ENCODE results near the gene CGRRF1.
A peak's percentile ranks its signal among the peaks of the same experiment; 100 is the strongest.

Gene CGRRF1

DNA sequence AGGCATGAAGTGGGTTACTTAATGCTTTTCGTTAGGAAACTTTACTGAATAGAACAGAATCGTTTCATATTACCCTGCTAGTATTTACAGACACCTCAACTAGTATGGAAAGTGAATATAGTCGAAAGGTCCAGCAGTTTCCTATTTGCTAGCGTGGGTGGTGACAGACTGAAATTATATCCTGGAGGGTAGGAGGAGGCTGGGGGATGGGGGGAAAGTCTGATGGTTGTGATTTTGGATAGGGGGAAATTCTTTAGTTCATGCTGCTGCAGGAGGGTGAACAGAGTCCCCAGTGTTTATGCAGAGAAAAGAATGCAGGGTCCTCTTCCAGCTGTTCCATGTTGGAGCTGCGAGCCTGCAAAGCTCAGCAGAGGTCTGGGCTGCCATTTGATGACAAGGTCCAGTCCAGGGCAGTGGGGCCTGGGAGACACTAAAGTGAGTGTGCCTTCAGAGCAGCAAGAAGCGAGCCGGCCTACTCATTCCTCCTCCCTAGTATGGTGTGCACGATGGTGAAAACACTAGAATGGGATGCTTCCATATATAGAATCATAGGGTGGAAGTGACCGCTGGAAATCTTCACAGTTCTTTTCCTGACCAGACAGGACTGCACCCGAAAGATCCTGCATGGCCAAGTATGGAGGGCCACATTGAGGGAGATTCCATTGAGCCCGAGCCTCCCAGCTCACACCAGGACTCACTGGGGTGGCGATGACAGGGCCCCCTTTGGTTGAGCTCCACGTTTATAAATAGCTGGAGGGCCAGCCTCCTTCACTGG, 59.3 kb downstream of the CGRRF1 start:
- peaks cover 0 to 15% (median 0%) of the 10 kb centered on the region in 5 experiments for H3K27me3 ChIP-seq (replicated peaks in 2 of 5; ENCODE audit: control insufficient read depth in 4 of 5, insufficient read depth in 5 of 5, low read length in 4 of 5)
- no peak for DNase-seq
- H3K9me3 ChIP-seq (ENCODE audit: control extremely low read depth in 1 of 5, control insufficient read depth in 4 of 5, insufficient read depth in 2 of 5, low read depth in 1 of 5, low read length in 4 of 5), result peaks cover 0 to 13% (median 10%) of the 10 kb centered on the region in 5 experiments
- H3K36me3 ChIP-seq (ENCODE audit: control insufficient read depth in 4 of 4, insufficient read depth in 4 of 4, low read length in 3 of 4), result no peaks in the 10 kb centered on the region
- POLR2A ChIA-PET, result interaction anchor here (0.6 kb wide), 1 partner anchor 58 kb away, joined by 3 read pairs; no protein-coding TSS in a partner anchor
- H3K4me3 ChIP-seq (ENCODE audit: control insufficient read depth in 1 of 7, extremely low read depth in 1 of 7, insufficient read depth in 4 of 7, low read depth in 2 of 7, low read length in 6 of 7), result no peak overlapping the region
- WGBS (ENCODE audit: insufficient coverage), result 93% methylated on average over 7 of the region's 13 CpGs
- CTCF ChIA-PET, result interaction anchor here (0.7 to 7.3 kb wide), 11 partner anchors 13 to 237 kb away, joined by 3 to 63 read pairs (median 6); no protein-coding TSS in a partner anchor
- peaks cover 7 to 39% (median 32%) of the 10 kb centered on the region in 4 experiments for H3K4me1 ChIP-seq (ENCODE audit: control extremely low read depth in 1 of 4, control insufficient read depth in 4 of 4, insufficient read depth in 4 of 4, low read length in 3 of 4)
- no peak overlapping the region for H3K27ac ChIP-seq (ENCODE audit: insufficient read depth in 1 of 2, low read depth in 1 of 2, low read length in 2 of 2, poor library complexity in 1 of 2, severe bottlenecking in 2 of 2)

DNA sequence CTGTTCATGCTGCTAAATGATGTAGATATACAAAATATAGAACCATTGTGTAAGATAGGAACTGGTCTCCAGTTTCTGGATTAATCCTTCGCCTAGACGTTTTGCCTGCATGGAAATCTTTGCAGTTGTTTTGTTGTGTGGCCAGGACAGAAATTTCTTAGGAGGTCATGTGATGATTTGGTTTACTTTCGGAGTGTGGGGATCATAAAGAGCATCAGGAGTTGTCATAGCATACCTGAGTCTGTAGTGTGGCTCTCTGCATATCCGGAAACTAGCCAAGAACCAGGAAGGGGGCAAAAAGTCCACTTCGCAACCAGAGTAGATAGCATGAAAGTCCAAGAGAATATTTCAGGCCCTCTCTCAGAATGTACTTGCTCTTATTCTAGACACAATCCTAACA, 60.3 kb downstream of the CGRRF1 start:
- H3K27me3 ChIP-seq (replicated peaks in 2 of 5; ENCODE audit: control insufficient read depth in 4 of 5, insufficient read depth in 5 of 5, low read length in 4 of 5), result peaks cover 0 to 10% (median 0%) of the 10 kb centered on the region in 5 experiments
- CTCF ChIA-PET, result interaction anchor here (1.5 to 6.9 kb wide), 2 partner anchors 123 to 154 kb away, joined by 3 to 50 read pairs; no protein-coding TSS in a partner anchor
- DNase-seq, result no peak
- peaks cover 0 to 29% (median 23%) of the 10 kb centered on the region in 4 experiments for H3K4me1 ChIP-seq (ENCODE audit: control extremely low read depth in 1 of 4, control insufficient read depth in 4 of 4, insufficient read depth in 4 of 4, low read length in 3 of 4)
- no peak overlapping the region for H3K27ac ChIP-seq (ENCODE audit: insufficient read depth in 1 of 2, low read depth in 1 of 2, low read length in 2 of 2, poor library complexity in 1 of 2, severe bottlenecking in 2 of 2)
- H3K9me3 ChIP-seq (ENCODE audit: control extremely low read depth in 1 of 5, control insufficient read depth in 4 of 5, insufficient read depth in 2 of 5, low read depth in 1 of 5, low read length in 4 of 5), result peaks cover 0 to 13% (median 10%) of the 10 kb centered on the region in 5 experiments
- 67% methylated on average over 3 of the region's 5 CpGs for WGBS (ENCODE audit: insufficient coverage)
- POLR2A ChIA-PET, result no interaction called here
- no peak overlapping the region for H3K4me3 ChIP-seq (ENCODE audit: control insufficient read depth in 1 of 7, extremely low read depth in 1 of 7, insufficient read depth in 4 of 7, low read depth in 2 of 7, low read length in 6 of 7)
- no peaks in the 10 kb centered on the region for H3K36me3 ChIP-seq (ENCODE audit: control insufficient read depth in 4 of 4, insufficient read depth in 4 of 4, low read length in 3 of 4)

DNA sequence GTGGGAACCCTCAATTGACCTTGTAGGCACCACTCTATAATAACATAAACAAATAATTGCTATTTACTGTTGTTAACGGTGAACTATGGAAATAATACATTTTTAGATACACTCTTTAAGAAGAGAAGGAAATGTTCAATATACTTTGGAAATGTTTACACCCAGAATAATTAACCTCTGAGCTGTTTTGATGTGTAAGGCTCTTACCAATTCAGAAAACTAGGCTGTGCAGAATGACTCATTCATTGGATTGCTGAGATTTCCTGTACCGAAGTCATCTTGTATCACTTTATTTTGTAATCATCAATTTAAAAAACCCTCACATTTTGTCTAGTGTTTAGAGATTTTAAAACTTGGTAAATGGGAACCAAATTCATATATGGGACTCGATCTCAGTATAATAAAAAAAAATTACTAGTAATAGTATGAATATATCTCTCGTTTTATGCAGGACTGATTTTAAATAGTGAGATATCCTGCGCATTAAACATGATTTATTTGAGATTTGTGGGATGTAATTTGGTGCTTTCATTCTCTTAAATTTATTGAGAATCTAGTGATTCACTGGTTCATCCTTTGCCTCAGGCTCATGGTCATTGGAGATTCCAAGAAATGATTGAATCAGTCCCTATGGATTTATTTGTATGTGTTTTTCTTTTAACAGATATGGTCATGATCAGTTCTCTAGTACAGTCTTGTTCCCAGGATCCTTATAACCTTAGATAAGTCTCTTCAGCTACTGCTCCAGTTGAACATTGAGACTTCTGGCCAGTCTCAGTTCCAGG, 61.1 kb downstream of the CGRRF1 start:
- Histone ChIP-seq H3K4me1 (ENCODE audit: control extremely low read depth in 1 of 4, control insufficient read depth in 4 of 4, insufficient read depth in 4 of 4, low read length in 3 of 4) (peaks cover 0 to 22% (median 16%) of the 10 kb centered on the region in 4 experiments), H3K9me3 (ENCODE audit: control extremely low read depth in 1 of 5, control insufficient read depth in 4 of 5, insufficient read depth in 2 of 5, low read depth in 1 of 5, low read length in 4 of 5) (peaks cover 0 to 13% (median 10%) of the 10 kb centered on the region in 5 experiments), H3K36me3 (ENCODE audit: control insufficient read depth in 4 of 4, insufficient read depth in 4 of 4, low read length in 3 of 4) (no peaks in the 10 kb centered on the region), H3K27ac (ENCODE audit: insufficient read depth in 1 of 2, low read depth in 1 of 2, low read length in 2 of 2, poor library complexity in 1 of 2, severe bottlenecking in 2 of 2) (no peak overlapping the region), H3K27me3 (replicated peaks in 2 of 5; ENCODE audit: control insufficient read depth in 4 of 5, insufficient read depth in 5 of 5, low read length in 4 of 5) (peaks cover 0 to 7% (median 0%) of the 10 kb centered on the region in 5 experiments), H3K4me3 (ENCODE audit: control insufficient read depth in 1 of 7, extremely low read depth in 1 of 7, insufficient read depth in 4 of 7, low read depth in 2 of 7, low read length in 6 of 7) (no peak overlapping the region)
- POLR2A ChIA-PET, result no interaction called here
- WGBS (ENCODE audit: insufficient coverage), result no CpG with 5 or more reads among the region's 5 CpGs
- no peak for DNase-seq
- CTCF ChIA-PET, result interaction anchor here (1.5 to 1.8 kb wide), 2 partner anchors 122 to 203 kb away, joined by 3 to 4 read pairs; no protein-coding TSS in a partner anchor

DNA sequence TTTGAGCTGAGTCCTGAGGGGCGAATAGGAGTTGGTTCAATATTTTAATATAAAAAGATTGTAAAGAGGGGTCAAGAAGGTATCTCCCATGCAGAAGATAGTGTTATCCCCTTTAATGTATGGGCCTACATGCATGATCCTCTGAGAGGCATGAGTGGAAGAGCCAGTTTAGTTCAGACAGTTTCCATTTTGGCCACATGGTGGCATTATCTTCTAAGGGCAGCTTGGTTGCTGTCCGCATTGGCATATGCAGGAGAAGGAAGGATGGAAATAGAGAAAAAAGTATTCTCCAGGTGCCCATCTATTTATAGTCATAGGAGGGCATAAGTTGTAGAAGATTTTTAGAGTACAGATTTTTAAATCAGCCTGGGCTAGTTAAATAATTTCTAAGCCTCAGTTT, 62.6 kb downstream of the CGRRF1 start:
- CTCF ChIA-PET, result interaction anchor here (0.9 to 2.0 kb wide), 6 partner anchors 10 to 202 kb away, joined by 3 to 7 read pairs (median 4); no protein-coding TSS in a partner anchor
- peak; percentile 49 to 67 (median 60) for DNase-seq
- no peak overlapping the region for H3K27ac ChIP-seq (ENCODE audit: insufficient read depth in 1 of 2, low read depth in 1 of 2, low read length in 2 of 2, poor library complexity in 1 of 2, severe bottlenecking in 2 of 2)
- WGBS (ENCODE audit: insufficient coverage), result 100% methylated on average over 2 of the region's 2 CpGs
- no peaks in the 10 kb centered on the region for H3K36me3 ChIP-seq (ENCODE audit: control insufficient read depth in 4 of 4, insufficient read depth in 4 of 4, low read length in 3 of 4)
- peaks cover 0 to 7% (median 0%) of the 10 kb centered on the region in 5 experiments for H3K27me3 ChIP-seq (replicated peaks in 2 of 5; ENCODE audit: control insufficient read depth in 4 of 5, insufficient read depth in 5 of 5, low read length in 4 of 5)
- H3K4me1 ChIP-seq (ENCODE audit: control extremely low read depth in 1 of 4, control insufficient read depth in 4 of 4, insufficient read depth in 4 of 4, low read length in 3 of 4), result peaks cover 0 to 12% (median 5%) of the 10 kb centered on the region in 4 experiments
- H3K9me3 ChIP-seq (ENCODE audit: control extremely low read depth in 1 of 5, control insufficient read depth in 4 of 5, insufficient read depth in 2 of 5, low read depth in 1 of 5, low read length in 4 of 5), result peaks cover 0 to 13% (median 10%) of the 10 kb centered on the region in 5 experiments
- H3K4me3 ChIP-seq (ENCODE audit: control insufficient read depth in 1 of 7, extremely low read depth in 1 of 7, insufficient read depth in 4 of 7, low read depth in 2 of 7, low read length in 6 of 7), result no peak overlapping the region
- POLR2A ChIA-PET, result no interaction called here

DNA sequence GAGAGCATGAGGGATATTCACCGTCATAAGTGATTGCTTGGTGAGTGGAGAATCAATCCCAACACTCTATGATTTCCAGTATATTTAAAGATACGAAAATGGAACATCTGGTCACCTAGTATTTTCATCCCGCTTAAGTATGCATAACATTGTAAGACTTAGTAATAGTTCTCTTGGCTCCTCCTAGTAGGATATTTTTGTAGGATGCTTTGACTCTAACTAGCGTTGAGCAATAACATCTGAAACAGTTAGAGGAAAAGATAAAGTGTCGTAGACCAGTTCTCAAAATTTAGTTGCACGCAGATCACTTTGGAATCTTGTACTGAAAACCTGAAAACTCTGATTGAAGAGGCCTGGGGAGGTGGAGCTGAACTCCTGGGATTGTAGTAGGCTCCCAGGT, 64.8 kb downstream of the CGRRF1 start:
- CTCF ChIA-PET, result interaction anchor here (1.0 to 2.0 kb wide), 5 partner anchors 68 to 199 kb away, joined by 3 to 12 read pairs (median 5); no protein-coding TSS in a partner anchor
- 100% methylated on average over 2 of the region's 6 CpGs for WGBS (ENCODE audit: insufficient coverage)
- H3K27me3 ChIP-seq (replicated peaks in 2 of 5; ENCODE audit: control insufficient read depth in 4 of 5, insufficient read depth in 5 of 5, low read length in 4 of 5), result peaks cover 0 to 2% (median 0%) of the 10 kb centered on the region in 5 experiments
- no peak overlapping the region for H3K4me3 ChIP-seq (ENCODE audit: control insufficient read depth in 1 of 7, extremely low read depth in 1 of 7, insufficient read depth in 4 of 7, low read depth in 2 of 7, low read length in 6 of 7)
- H3K27ac ChIP-seq (ENCODE audit: insufficient read depth in 1 of 2, low read depth in 1 of 2, low read length in 2 of 2, poor library complexity in 1 of 2, severe bottlenecking in 2 of 2), result no peak overlapping the region
- POLR2A ChIA-PET, result no interaction called here
- peaks cover 0 to 13% (median 10%) of the 10 kb centered on the region in 5 experiments for H3K9me3 ChIP-seq (ENCODE audit: control extremely low read depth in 1 of 5, control insufficient read depth in 4 of 5, insufficient read depth in 2 of 5, low read depth in 1 of 5, low read length in 4 of 5)
- H3K4me1 ChIP-seq (ENCODE audit: control extremely low read depth in 1 of 4, control insufficient read depth in 4 of 4, insufficient read depth in 4 of 4, low read length in 3 of 4), result no peaks in the 10 kb centered on the region
- no peaks in the 10 kb centered on the region for H3K36me3 ChIP-seq (ENCODE audit: control insufficient read depth in 4 of 4, insufficient read depth in 4 of 4, low read length in 3 of 4)
- DNase-seq, result no peak

DNA sequence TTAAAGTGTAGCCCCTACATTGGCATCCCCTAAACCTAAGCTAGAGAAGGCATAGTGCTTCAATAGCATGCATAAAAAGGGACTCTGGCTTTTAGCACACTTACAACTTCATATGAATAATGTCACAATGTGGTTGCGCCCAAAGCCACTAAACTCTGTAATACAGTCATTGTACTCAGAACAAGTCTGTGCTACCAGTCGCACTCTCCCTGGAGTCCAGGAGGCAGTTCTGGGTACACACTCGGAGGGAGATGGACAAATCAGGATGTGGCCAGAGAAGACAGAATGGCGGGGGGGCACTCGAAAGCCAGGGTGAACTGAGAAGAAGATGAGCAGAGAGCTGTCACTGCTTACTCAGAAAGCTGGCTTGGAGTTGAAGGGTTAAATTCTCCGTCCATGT, 67.8 kb downstream of the CGRRF1 start:
- H3K9me3 ChIP-seq (ENCODE audit: control extremely low read depth in 1 of 5, control insufficient read depth in 4 of 5, insufficient read depth in 2 of 5, low read depth in 1 of 5, low read length in 4 of 5), result peaks cover 0 to 9% (median 8%) of the 10 kb centered on the region in 5 experiments
- H3K4me3 ChIP-seq (ENCODE audit: control insufficient read depth in 1 of 7, extremely low read depth in 1 of 7, insufficient read depth in 4 of 7, low read depth in 2 of 7, low read length in 6 of 7), result no peak overlapping the region
- WGBS (ENCODE audit: insufficient coverage), result 100% methylated on average over 5 of the region's 6 CpGs
- POLR2A ChIA-PET, result interaction anchor here (0.5 kb wide), 1 partner anchor 39 kb away, joined by 3 read pairs; no protein-coding TSS in a partner anchor
- no peak overlapping the region for H3K27ac ChIP-seq (ENCODE audit: insufficient read depth in 1 of 2, low read depth in 1 of 2, low read length in 2 of 2, poor library complexity in 1 of 2, severe bottlenecking in 2 of 2)
- no peak for DNase-seq
- no peaks in the 10 kb centered on the region for H3K27me3 ChIP-seq (replicated peaks in 2 of 5; ENCODE audit: control insufficient read depth in 4 of 5, insufficient read depth in 5 of 5, low read length in 4 of 5)
- no peaks in the 10 kb centered on the region for H3K36me3 ChIP-seq (ENCODE audit: control insufficient read depth in 4 of 4, insufficient read depth in 4 of 4, low read length in 3 of 4)
- CTCF ChIA-PET, result interaction anchor here (0.9 to 1.3 kb wide), 4 partner anchors 13 to 198 kb away, joined by 3 to 9 read pairs (median 4); no protein-coding TSS in a partner anchor
- H3K4me1 ChIP-seq (ENCODE audit: control extremely low read depth in 1 of 4, control insufficient read depth in 4 of 4, insufficient read depth in 4 of 4, low read length in 3 of 4), result no peaks in the 10 kb centered on the region
